H1 (cell line): Measurements from ENCODE around the gene ZNF592. TPM values are rescaled to one million over a fixed set of nuclear protein-coding genes. Genes with fewer than 3 reads are reported as not detected.

Experiments used
- CTCF ChIA-PET: fragments of 300-600 bp; sonication (Branson Sonifier 250); formaldehyde crosslinking; loops from one replicate; lab custom pipeline; 2021; ENCODE audit not compliant: partially characterized antibody; lab: Charles Lee
- POLR2A ChIA-PET: fragments of 300-600 bp; sonication (Branson Sonifier 250); formaldehyde crosslinking; loops from one replicate; lab custom pipeline; 2021; ENCODE audit warnings: inconsistent platforms; ENCODE audit not compliant: partially characterized antibody; lab: Charles Lee
- DNase-seq, 2 experiments: peaks; one replicate each; pipeline versions ENCODE4 v3.0.0 to v3.0.0-alpha.2; 2010 to 2022; ENCODE audit warnings: low spot score in 2 of 2, low read depth in 1 of 2, mixed read lengths in 1 of 2
- FAIRE-seq: peaks from 2 replicates; lab custom pipeline; 2011; peaks lifted over from hg19 to GRCh38; lab: Jason Lieb, UNC
- H2AFZ ChIP-seq: 2 replicates; pipeline ENCODE4 v1.8.1; 2012; ENCODE audit warnings: low read length, inconsistent platforms
- H2AK5ac ChIP-seq: 2 replicates; pipeline ENCODE4 v1.6.1; 2013; ENCODE audit warnings: low read depth, low read length
- H2BK120ac ChIP-seq: replicated peaks from 2 replicates; pipeline ENCODE3; 2013; ENCODE audit warnings: low read depth, low read length, inconsistent platforms
- H2BK12ac ChIP-seq: 2 replicates; pipeline ENCODE4 v1.6.1; 2013; ENCODE audit warnings: low read depth, low read length
- H2BK15ac ChIP-seq: 2 replicates; pipeline ENCODE4 v1.6.1; 2013; ENCODE audit warnings: low read length
- H2BK20ac ChIP-seq: 2 replicates; pipeline ENCODE4 v1.6.1; 2013; ENCODE audit warnings: low read length
- H2BK5ac ChIP-seq: 2 replicates; pipeline ENCODE4 v1.6.1; 2013; ENCODE audit warnings: low read depth, low read length
- H3K14ac ChIP-seq: 2 replicates; pipeline ENCODE4 v1.6.1; 2013; ENCODE audit warnings: inconsistent platforms; ENCODE audit not compliant: insufficient read length
- H3K18ac ChIP-seq: 2 replicates; pipeline ENCODE4 v1.6.1; 2013; ENCODE audit warnings: low read length; ENCODE audit errors: extremely low read depth
- H3K23ac ChIP-seq: 2 replicates; pipeline ENCODE4 v1.6.1; 2013; ENCODE audit warnings: inconsistent platforms; ENCODE audit not compliant: insufficient read length
- H3K23me2 ChIP-seq: 2 replicates; pipeline ENCODE4 v1.6.1; 2013; ENCODE audit warnings: low read depth, low read length
- H3K27ac ChIP-seq: 2 replicates; pipeline ENCODE4 v1.6.1; 2011; ENCODE audit warnings: low read depth, low read length, inconsistent platforms
- H3K27me3 ChIP-seq, 4 experiments: replicated peaks in 1 of 4; 1 replicate in 1 of 4; 2 replicates in 3 of 4; pipeline versions ENCODE4 v1.6.1 to v1.8.1; 2011 to 2013; ENCODE audit warnings: low read length in 3 of 4, mild to moderate bottlenecking in 3 of 4, inconsistent platforms in 2 of 4, mixed read lengths in 2 of 4, moderate library complexity in 1 of 4; ENCODE audit not compliant: control insufficient read depth in 3 of 4, insufficient read depth in 3 of 4; ENCODE audit errors: extremely low read depth in 1 of 4
- H3K36me3 ChIP-seq, 4 experiments: 2 replicates each; pipeline versions ENCODE4 v1.6.1 to v1.8.1; 2011 to 2013; ENCODE audit warnings: mild to moderate bottlenecking in 4 of 4, low read length in 3 of 4, moderate library complexity in 2 of 4, control low read depth in 1 of 4, inconsistent platforms in 1 of 4; ENCODE audit not compliant: insufficient read depth in 4 of 4, control insufficient read depth in 2 of 4
- H3K4ac ChIP-seq: replicated peaks from 2 replicates; pipeline ENCODE3; 2013; ENCODE audit warnings: low read length, low read depth, mixed read lengths, inconsistent platforms; ENCODE audit not compliant: insufficient read length
- H3K4me1 ChIP-seq, 4 experiments: replicated peaks in 1 of 4; 1 replicate in 1 of 4; 2 replicates in 3 of 4; pipeline versions ENCODE4 v1.6.1 to v1.8.1; 2011 to 2013; ENCODE audit warnings: low read length in 3 of 4, inconsistent platforms in 2 of 4, mixed read lengths in 1 of 4; ENCODE audit not compliant: insufficient read depth in 4 of 4, control insufficient read depth in 3 of 4
- H3K4me2 ChIP-seq, 2 experiments: 2 replicates each; pipeline versions ENCODE4 v1.6.1 to v1.8.1; 2011 to 2013; ENCODE audit warnings: low read depth in 2 of 2, low read length in 2 of 2, control low read depth in 1 of 2, inconsistent platforms in 1 of 2, mild to moderate bottlenecking in 1 of 2; ENCODE audit not compliant: insufficient read depth in 1 of 2
- H3K4me3 ChIP-seq, 4 experiments: fragments of 200-600, 300-600 bp in 1 of 4; sonication (generic), shearing (Covaris generic), sonication (Bioruptor Twin) in 1 of 4; 2 replicates each; pipeline versions ENCODE4 v1.5.1 to v1.8.1; 2011 to 2016; ENCODE audit warnings: low read length in 4 of 4, low read depth in 3 of 4, control low read depth in 2 of 4, inconsistent platforms in 2 of 4, mild to moderate bottlenecking in 2 of 4, mixed read lengths in 1 of 4, moderate library complexity in 1 of 4; ENCODE audit not compliant: insufficient read depth in 2 of 4; ENCODE audit errors: extremely low read depth in 1 of 4
- H3K56ac ChIP-seq: replicated peaks from 2 replicates; pipeline ENCODE3; 2013; ENCODE audit warnings: low read depth, mild to moderate bottlenecking, mixed read lengths, low read length, inconsistent platforms; ENCODE audit not compliant: insufficient read length
- H3K79me1 ChIP-seq: 2 replicates; pipeline ENCODE4 v1.6.1; 2013; ENCODE audit warnings: low read depth, low read length, control low read depth
- H3K79me2 ChIP-seq, 2 experiments: 2 replicates each; pipeline versions ENCODE4 v1.6.1 to v1.8.1; 2012 to 2013; ENCODE audit warnings: low read length in 2 of 2, mild to moderate bottlenecking in 2 of 2, inconsistent platforms in 1 of 2; ENCODE audit not compliant: insufficient read depth in 2 of 2, control insufficient read depth in 1 of 2
- H3K9ac ChIP-seq, 4 experiments: replicated peaks in 1 of 4; 1 replicate in 1 of 4; 2 replicates in 3 of 4; pipeline versions ENCODE4 v1.6.1 to v1.8.1; 2011 to 2013; ENCODE audit warnings: low read depth in 3 of 4, low read length in 3 of 4, control low read depth in 2 of 4, mild to moderate bottlenecking in 2 of 4, moderate library complexity in 2 of 4, inconsistent platforms in 1 of 4; ENCODE audit errors: extremely low read depth in 1 of 4
- H3K9me3 ChIP-seq, 2 experiments: 2 replicates each; pipeline versions ENCODE4 v1.6.1 to v1.8.1; 2012 to 2013; ENCODE audit warnings: mild to moderate bottlenecking in 2 of 2, moderate library complexity in 2 of 2, control low read depth in 1 of 2, inconsistent platforms in 1 of 2, low read depth in 1 of 2, low read length in 1 of 2, mixed read lengths in 1 of 2; ENCODE audit not compliant: insufficient read depth in 2 of 2
- H4K20me1 ChIP-seq, 2 experiments: replicated peaks in 1 of 2; 2 replicates each; pipeline versions ENCODE3 to v1.8.1; 2011 to 2013; ENCODE audit warnings: inconsistent platforms in 2 of 2, low read length in 2 of 2, mild to moderate bottlenecking in 1 of 2; ENCODE audit not compliant: insufficient read depth in 2 of 2, control insufficient read depth in 1 of 2
- H4K5ac ChIP-seq: 2 replicates; pipeline ENCODE4 v1.6.1; 2013; ENCODE audit warnings: low read length, low read depth, mixed read lengths, inconsistent platforms; ENCODE audit not compliant: insufficient read length
- H4K8ac ChIP-seq: 2 replicates; pipeline ENCODE4 v1.8.0; 2013; ENCODE audit warnings: mild to moderate bottlenecking, moderate library complexity, low read length, inconsistent platforms; ENCODE audit not compliant: insufficient read depth; ENCODE audit errors: extremely low read depth
- H4K91ac ChIP-seq: replicated peaks from 2 replicates; pipeline ENCODE3; 2013; ENCODE audit warnings: low read length, mixed read lengths, inconsistent platforms; ENCODE audit not compliant: insufficient read length
- CBX5 ChIP-seq: fragments of 300-800, 300-1000 bp; sonication (generic); IDR thresholded peaks from 2 replicates; pipeline ENCODE4 v1.7.1; 2016; ENCODE audit warnings: antibody characterized with exemption, low read length, low read depth
- CTBP2 ChIP-seq: IDR thresholded peaks from 2 replicates; pipeline ENCODE4 v1.7.0; 2011; ENCODE audit warnings: borderline replicate concordance, mild to moderate bottlenecking, moderate library complexity, mixed read lengths, low read length; ENCODE audit not compliant: insufficient read depth, insufficient read length
- EZH2 ChIP-seq: fragments of 200-600 bp; sonication (generic); IDR thresholded peaks from 2 replicates; pipeline ENCODE4 v1.7.1; 2012; ENCODE audit warnings: low read depth, mild to moderate bottlenecking, moderate library complexity, low read length, inconsistent platforms; ENCODE audit not compliant: severe bottlenecking
- HDAC2 ChIP-seq, 2 experiments: fragments of 300-600 bp in 1 of 2; sonication (generic) in 1 of 2; IDR thresholded peaks; 2 replicates each; pipeline ENCODE4 v1.6.1; 2011 to 2012; ENCODE audit warnings: low read depth in 2 of 2, low read length in 2 of 2, mild to moderate bottlenecking in 2 of 2, moderate library complexity in 2 of 2, borderline replicate concordance in 1 of 2, inconsistent platforms in 1 of 2
- KDM5A ChIP-seq: fragments of 200-600 bp; IDR thresholded peaks from 2 replicates; pipeline ENCODE4 v1.7.1; 2012; ENCODE audit warnings: mild to moderate bottlenecking, low read length, inconsistent platforms, mixed read lengths
- MAFK ChIP-seq: IDR thresholded peaks from 2 replicates; pipeline ENCODE4 v1.6.1; 2012; ENCODE audit warnings: low read depth, mild to moderate bottlenecking, improper control_type of control experiment, low read length
- POLR2AphosphoS5 ChIP-seq: IDR thresholded peaks from 2 replicates; pipeline ENCODE4 v1.6.1; 2011; ENCODE audit warnings: low read depth, low read length
- RAD21 ChIP-seq, 2 experiments: IDR thresholded peaks in 1 of 2; conservative IDR thresholded peaks in 1 of 2; 2 replicates each; pipeline ENCODE4 v1.6.1; 2011; ENCODE audit warnings: low read depth in 2 of 2, low read length in 2 of 2, improper control_type of control experiment in 1 of 2, inconsistent platforms in 1 of 2, mild to moderate bottlenecking in 1 of 2, moderate library complexity in 1 of 2
- SRF ChIP-seq: IDR thresholded peaks from 2 replicates; pipeline ENCODE4 v1.6.1; 2011; ENCODE audit warnings: mild to moderate bottlenecking, low read depth, low read length, moderate library complexity
- SUZ12 ChIP-seq: fragments of 200-600 bp; sonication (generic); IDR thresholded peaks from 2 replicates; pipeline ENCODE4 v1.6.1; 2012; ENCODE audit warnings: mild to moderate bottlenecking, inconsistent platforms, low read length, moderate library complexity, mixed read lengths
- TCF12 ChIP-seq: IDR thresholded peaks from 2 replicates; pipeline ENCODE4 v1.6.1; 2011; ENCODE audit warnings: low read depth, mild to moderate bottlenecking, low read length
- TEAD4 ChIP-seq: IDR thresholded peaks from 2 replicates; pipeline ENCODE4 v1.6.1; 2012; ENCODE audit warnings: low read depth, low read length, inconsistent platforms, mixed read lengths
- WGBS, 2 experiments: shearing (Covaris generic) in 1 of 2; methylation state at CpG; one replicate each; pipeline versions ENCODE4 v1.1.6 to v1.1.7; 2013 to 2015; ENCODE audit warnings: low lambda C conversion rate in 2 of 2, mixed read lengths in 2 of 2, inconsistent platforms in 1 of 2, low coverage in 1 of 2, missing lambda C conversion rate in 1 of 2; ENCODE audit not compliant: insufficient replicate concordance in 2 of 2, insufficient coverage in 1 of 2, insufficient read length in 1 of 2; ENCODE audit errors: extremely low coverage in 1 of 2, missing lambda C conversion rate in 1 of 2; 5-methylcytosine and 5-hydroxymethylcytosine counted together
- polyA plus RNA-seq, 7 experiments: library from polyadenylated mRNA; depleted of rRNA in 3 of 7; stranded (reverse) in 5 of 7; unstranded in 2 of 7; fragments of >200 nt in 5 of 7; fragments of 200-250 nt in 2 of 7; gene quantifications; 1 replicate in 5 of 7; 2 replicates in 1 of 7; 4 replicates in 1 of 7; pipeline versions ENCODE4 v1.2.1 to v1.2.3, GENCODE V29; 2011 to 2013; ENCODE audit warnings: missing spikeins in 2 of 7, mixed read lengths in 2 of 7
- total RNA-seq: library from RNA; stranded (reverse); fragmentation: NEBNext Ultra II Directional; extraction: Animal tissue kit (Norgen Biotek cat#: 25700); gene quantifications from 2 replicates; pipeline ENCODE4 v1.2.1, GENCODE V29; 2021

ZNF592 gene
- total and polyA plus RNA-seq, 2 of the 8 experiments (the other 6 are each of a cell fraction or from before 2014, with no cell fraction given) = 14.2 to 33.0 TPM

- H3K4me2 ChIP-seq = no peak overlapping the region
- H2AK5ac ChIP-seq = no peak overlapping the region
- H3K27ac ChIP-seq = no peak overlapping the region
- no peaks in the 10 kb centered on the region; the same call in 1 of the 2 replicates for H3K23me2 ChIP-seq
- H3K18ac ChIP-seq = no peak overlapping the region
- H2BK20ac ChIP-seq = no peak overlapping the region
- H3K23ac ChIP-seq = no peak overlapping the region
- POLR2A ChIA-PET = interaction anchor here (0.6 to 0.8 kb wide), 2 partner anchors 11 to 59 kb away, joined by 3 read pairs; no protein-coding TSS in a partner anchor
- no peak overlapping the region for H3K4me3 ChIP-seq
- H2BK5ac ChIP-seq = no peak overlapping the region
- peaks cover 8% of the 10 kb centered on the region for H3K79me1 ChIP-seq
- H2BK15ac ChIP-seq = no peak overlapping the region
- FAIRE-seq (no peak), DNase-seq (no peak)
- no peak overlapping the region for H2AFZ ChIP-seq
- H4K91ac ChIP-seq = no peak overlapping the region
- no peaks in the 10 kb centered on the region for H3K4me1 ChIP-seq
- H3K9me3 ChIP-seq = no peaks in the 10 kb centered on the region
- H3K79me2 ChIP-seq = peaks cover 4 to 74% of the 10 kb centered on the region in 2 experiments; a peak in 3 of 4 replicates
- H4K8ac ChIP-seq = no peak overlapping the region; the same call in 1 of the 2 replicates
- no peak overlapping the region for H2BK120ac ChIP-seq
- 85% methylated on average over 3 of the region's 3 CpGs; no CpG with 5 or more reads in 1 of the 2 experiments for WGBS, 2 experiments
- H4K20me1 ChIP-seq = peaks cover 3 to 6% of the 10 kb centered on the region in 2 experiments
- H3K56ac ChIP-seq = no peak overlapping the region
- H4K5ac ChIP-seq = no peak overlapping the region
- CTCF ChIA-PET = interaction anchor here (0.6 to 1.1 kb wide), 3 partner anchors 119 to 1457 kb away, joined by 3 read pairs; no protein-coding TSS in a partner anchor
- no peak overlapping the region for H2BK12ac ChIP-seq
- no peak overlapping the region for H3K14ac ChIP-seq
- no peak overlapping the region for H3K9ac ChIP-seq
- peaks cover 0 to 6% (median 0%) of the 10 kb centered on the region in 4 experiments; a peak in 1 of 8 replicates for H3K36me3 ChIP-seq
- no peaks in the 10 kb centered on the region for H3K27me3 ChIP-seq
- H3K4ac ChIP-seq = no peak overlapping the region
- TF ChIP-seq TEAD4 (no peak), MAFK (no peak), TCF12 (no peak), CTBP2 (no peak), SUZ12 (no peak), SRF (no peak), CBX5 (no peak), POLR2AphosphoS5 (no peak), KDM5A (no peak), RAD21 (IDR thresholded peaks at IDR 0.05 in 1 of 2, conservative IDR thresholded peaks at IDR 0.05 in 1 of 2; ENCODE audit: low read depth in 2 of 2, low read length in 2 of 2) (no peak), HDAC2 (IDR thresholded peaks at IDR 0.05; ENCODE audit: borderline replicate concordance in 1 of 2, low read depth in 2 of 2, low read length in 2 of 2) (no peak), EZH2 (no peak)
These were observed 14.6 kb downstream of the ZNF592 start for GRCh38 chr15:84762840-84763572.
